ENCODE data around the gene ZFP36L2. TPM values are rescaled to one million over a fixed set of nuclear protein-coding genes. Genes with fewer than 3 reads are reported as not detected.

The ZFP36L2 gene
- total RNA-seq, 4 donors from 2014 or later = 50.9 to 83.2 (median 73.4) TPM

DNA sequence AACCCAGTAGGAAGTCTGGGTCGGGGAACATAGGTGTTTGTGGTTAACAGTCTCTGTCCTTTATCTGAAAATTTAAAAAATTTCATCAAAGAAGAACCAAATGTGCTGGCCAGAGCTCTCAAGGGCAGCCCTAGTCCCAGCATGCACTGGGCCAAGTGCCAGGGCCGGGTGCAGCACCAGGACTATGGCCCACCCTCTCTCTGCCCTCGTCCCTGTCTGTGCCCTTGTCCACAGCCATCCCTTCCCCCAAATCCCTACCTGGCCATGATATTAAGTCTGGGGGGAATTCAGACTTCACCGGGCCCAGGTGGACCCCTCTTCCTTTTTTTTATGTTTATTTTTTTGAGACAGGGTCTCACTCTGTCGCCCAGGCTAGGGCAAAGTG, 14.4 kb upstream of the ZFP36L2 start:
- Histone ChIP-seq H3K27ac (peak overlapping the region in 3 of 4 donors; percentile 24 to 51 (median 36)), H3K4me1 (peaks cover 0 to 18% (median 4%) of the 10 kb centered on the region in 3 donors), H3K9me3 (no peaks in the 10 kb centered on the region), H3K36me3 (no peaks in the 10 kb centered on the region), H3K4me3 (no peak overlapping the region), H3K27me3 (no peaks in the 10 kb centered on the region)
- WGBS, 2 donors (ENCODE audit: low coverage in 1 of 2) = 75 to 93% methylated on average over 2 to 4 of the region's 5 CpGs
- ATAC-seq = no peak
- TF ChIP-seq EP300 (IDR thresholded peaks at IDR 0.05) (no peak), POLR2A (IDR thresholded peaks at IDR 0.05) (no peak), POLR2AphosphoS5 (IDR thresholded peaks at IDR 0.05) (no peak)
- TF ChIP-seq, protein P1, sequence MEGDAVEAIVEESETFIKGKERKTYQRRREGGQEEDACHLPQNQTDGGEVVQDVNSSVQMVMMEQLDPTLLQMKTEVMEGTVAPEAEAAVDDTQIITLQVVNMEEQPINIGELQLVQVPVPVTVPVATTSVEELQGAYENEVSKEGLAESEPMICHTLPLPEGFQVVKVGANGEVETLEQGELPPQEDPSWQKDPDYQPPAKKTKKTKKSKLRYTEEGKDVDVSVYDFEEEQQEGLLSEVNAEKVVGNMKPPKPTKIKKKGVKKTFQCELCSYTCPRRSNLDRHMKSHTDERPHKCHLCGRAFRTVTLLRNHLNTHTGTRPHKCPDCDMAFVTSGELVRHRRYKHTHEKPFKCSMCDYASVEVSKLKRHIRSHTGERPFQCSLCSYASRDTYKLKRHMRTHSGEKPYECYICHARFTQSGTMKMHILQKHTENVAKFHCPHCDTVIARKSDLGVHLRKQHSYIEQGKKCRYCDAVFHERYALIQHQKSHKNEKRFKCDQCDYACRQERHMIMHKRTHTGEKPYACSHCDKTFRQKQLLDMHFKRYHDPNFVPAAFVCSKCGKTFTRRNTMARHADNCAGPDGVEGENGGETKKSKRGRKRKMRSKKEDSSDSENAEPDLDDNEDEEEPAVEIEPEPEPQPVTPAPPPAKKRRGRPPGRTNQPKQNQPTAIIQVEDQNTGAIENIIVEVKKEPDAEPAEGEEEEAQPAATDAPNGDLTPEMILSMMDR (IDR thresholded peaks at IDR 0.05) = no peak

DNA sequence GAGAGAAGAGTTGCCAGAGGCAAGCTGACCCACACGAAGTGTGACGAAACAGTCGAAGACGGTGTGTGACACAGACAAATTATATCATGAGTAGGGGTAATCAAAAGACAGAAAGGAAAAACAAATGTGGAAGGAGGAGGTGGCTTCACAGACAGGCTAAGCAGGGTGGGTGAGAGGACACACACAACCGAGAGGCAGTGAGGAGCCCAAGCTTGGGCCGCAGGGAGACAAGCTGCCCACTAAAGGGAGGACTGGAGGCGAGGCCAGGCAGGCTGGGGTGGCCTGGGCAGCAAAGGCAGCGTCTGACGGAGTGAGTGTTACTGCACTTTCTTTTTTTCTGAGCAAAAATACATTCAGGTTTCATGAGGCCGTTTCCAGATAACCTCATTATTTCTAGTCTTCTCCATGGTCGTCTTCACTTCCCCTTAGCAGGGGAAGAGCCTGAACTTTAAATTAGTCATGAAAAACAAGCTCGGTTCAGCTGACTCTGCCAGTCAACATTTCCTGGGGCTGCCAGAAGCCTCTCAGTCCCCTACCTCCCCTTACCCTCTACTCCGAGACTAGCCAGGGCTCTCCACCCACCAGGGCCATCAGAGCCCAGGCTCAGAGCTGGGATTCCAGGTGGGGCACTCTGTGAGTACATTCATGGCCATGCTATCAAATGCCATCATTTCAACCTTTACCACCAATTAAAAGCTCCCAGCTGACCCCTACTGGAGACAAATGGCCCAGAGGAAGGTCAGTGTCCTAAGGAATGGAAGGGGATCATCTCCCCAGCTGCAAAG, 13.8 kb upstream of the ZFP36L2 start:
- 83 to 90% methylated on average over 11 to 12 of the region's 13 CpGs for WGBS, 2 donors (ENCODE audit: low coverage in 1 of 2)
- TF ChIP-seq POLR2AphosphoS5 (IDR thresholded peaks at IDR 0.05) (no peak), EP300 (IDR thresholded peaks at IDR 0.05) (no peak), POLR2A (IDR thresholded peaks at IDR 0.05) (no peak)
- TF ChIP-seq, protein P1 (IDR thresholded peaks at IDR 0.05) = no peak
- Histone ChIP-seq H3K4me3 (no peak overlapping the region), H3K36me3 (no peaks in the 10 kb centered on the region), H3K27me3 (no peaks in the 10 kb centered on the region), H3K4me1 (peaks cover 0 to 18% (median 4%) of the 10 kb centered on the region in 3 donors), H3K27ac (peak overlapping the region in 3 of 4 donors; percentile 24 to 51 (median 36)), H3K9me3 (no peaks in the 10 kb centered on the region)
- no peak for ATAC-seq

DNA sequence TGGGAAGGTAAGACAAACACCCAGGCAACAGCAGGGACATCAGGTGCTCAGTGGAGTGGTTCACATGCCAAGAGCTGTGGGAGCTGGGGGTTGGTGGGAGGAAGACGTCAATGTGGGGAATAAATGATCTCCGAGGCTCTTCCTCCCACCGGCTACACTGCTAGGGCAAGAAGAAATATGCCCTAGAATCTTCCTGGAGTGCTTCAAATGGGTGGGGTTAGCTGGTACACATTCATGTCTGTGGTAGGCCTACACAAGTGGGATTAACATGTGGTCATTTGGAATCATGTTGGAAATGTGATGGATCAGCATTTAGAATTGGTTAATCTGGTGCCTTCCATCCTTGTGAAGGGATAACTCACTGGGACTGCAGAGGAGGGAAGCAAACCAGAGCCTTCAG, 12.4 kb upstream of the ZFP36L2 start:
- peaks cover 0 to 25% (median 4%) of the 10 kb centered on the region in 3 donors for H3K4me1 ChIP-seq
- H3K27me3 ChIP-seq = no peaks in the 10 kb centered on the region
- TF ChIP-seq POLR2A (IDR thresholded peaks at IDR 0.05) = no peak
- no peak for TF ChIP-seq POLR2AphosphoS5 (IDR thresholded peaks at IDR 0.05)
- H3K27ac ChIP-seq = peak overlapping the region in 3 of 4 donors; percentile 24 to 36 (median 35)
- no peaks in the 10 kb centered on the region for H3K36me3 ChIP-seq
- H3K4me3 ChIP-seq = no peak overlapping the region
- 90 to 100% methylated on average over 2 to 3 of the region's 3 CpGs for WGBS, 2 donors (ENCODE audit: low coverage in 1 of 2)
- ATAC-seq = no peak
- no peaks in the 10 kb centered on the region for H3K9me3 ChIP-seq

DNA sequence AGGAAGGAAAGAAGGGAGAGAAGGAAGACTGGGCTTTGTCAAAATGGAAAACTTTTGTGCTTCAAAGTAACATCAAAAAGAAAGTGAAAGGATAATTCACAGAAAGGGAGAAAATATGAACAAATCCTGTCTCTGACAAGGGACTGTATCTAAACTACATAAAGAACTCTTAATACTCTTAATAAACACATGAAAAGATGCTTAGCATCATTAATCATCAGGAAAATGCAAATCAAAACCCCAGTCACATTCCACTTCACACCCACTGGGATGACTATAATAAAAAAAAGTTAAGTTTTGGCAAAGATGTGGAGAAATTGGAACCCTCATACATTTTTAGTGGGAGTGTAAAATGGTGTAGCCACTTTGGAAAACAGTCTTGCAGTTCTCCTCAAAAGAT, 11.8 kb upstream of the ZFP36L2 start:
- ATAC-seq = no peak
- Histone ChIP-seq H3K4me3 (no peak overlapping the region), H3K36me3 (no peaks in the 10 kb centered on the region), H3K27ac (peak overlapping the region in 2 of 4 donors; percentile 35 to 36), H3K4me1 (peaks cover 0 to 29% (median 4%) of the 10 kb centered on the region in 3 donors), H3K9me3 (no peaks in the 10 kb centered on the region), H3K27me3 (no peaks in the 10 kb centered on the region)
- TF ChIP-seq POLR2A (IDR thresholded peaks at IDR 0.05) (no peak), EP300 (IDR thresholded peaks at IDR 0.05) (no peak), POLR2AphosphoS5 (IDR thresholded peaks at IDR 0.05) (no peak)
- TF ChIP-seq, protein P1 (IDR thresholded peaks at IDR 0.05) = no peak

DNA sequence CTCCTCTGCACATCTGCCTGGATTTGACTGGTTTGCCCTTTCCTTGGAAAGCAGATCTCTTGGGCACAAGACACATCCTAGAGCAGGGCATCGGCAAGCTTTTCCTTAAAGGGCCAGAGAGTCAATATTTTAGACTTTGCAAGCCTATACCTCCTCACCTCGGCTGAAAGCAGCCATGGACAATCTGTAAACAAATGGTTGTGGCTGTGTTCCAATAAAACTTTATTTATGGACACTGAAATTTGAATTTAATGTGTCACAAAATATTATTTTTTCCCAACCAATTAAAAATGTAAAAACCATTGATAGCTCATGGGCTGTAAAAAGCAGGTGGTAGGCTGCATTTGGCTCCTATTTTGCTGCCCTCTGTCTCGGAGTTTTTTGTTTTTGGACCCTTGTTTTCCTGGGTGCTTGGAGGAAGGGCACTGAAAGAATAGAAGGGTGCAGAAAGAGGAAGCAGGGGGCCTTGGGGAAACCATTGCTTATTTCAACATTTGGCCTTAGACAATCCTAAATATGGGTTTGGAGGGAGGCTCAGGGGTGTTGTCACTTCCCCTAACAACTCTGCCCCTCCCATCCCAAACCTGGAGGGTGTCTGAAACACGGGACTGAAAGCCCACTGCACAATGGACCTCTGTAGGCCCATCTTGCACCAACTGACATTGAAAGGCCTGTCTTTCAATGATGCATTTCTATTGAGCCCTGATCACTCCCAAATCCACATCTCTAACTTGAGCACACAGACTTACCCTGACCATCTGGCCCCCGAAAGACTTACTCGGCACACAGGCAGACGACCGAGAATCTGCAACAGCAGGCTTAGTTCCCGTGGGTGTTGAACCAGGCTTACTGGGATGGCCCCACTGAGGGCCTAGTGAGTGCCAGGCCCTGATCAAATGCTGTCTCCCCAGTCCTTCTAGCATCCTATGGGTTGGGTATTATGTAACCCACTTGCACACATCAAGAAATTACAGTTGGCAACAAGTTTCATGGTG, 7.1 kb upstream of the ZFP36L2 start:
- 70 to 82% methylated on average over 5 to 8 of the region's 9 CpGs for WGBS, 2 donors (ENCODE audit: low coverage in 1 of 2)
- peaks cover 0 to 30% of the 10 kb centered on the region in 2 donors for H3K36me3 ChIP-seq
- peaks cover 0 to 62% (median 10%) of the 10 kb centered on the region in 3 donors for H3K4me1 ChIP-seq
- H3K27me3 ChIP-seq = no peaks in the 10 kb centered on the region
- peak overlapping the region in 1 of 4 donors; percentile 11 for H3K27ac ChIP-seq
- H3K9me3 ChIP-seq = no peaks in the 10 kb centered on the region
- TF ChIP-seq POLR2AphosphoS5 (IDR thresholded peaks at IDR 0.05) (no peak), POLR2A (IDR thresholded peaks at IDR 0.05) (no peak), EP300 (IDR thresholded peaks at IDR 0.05) (no peak)
- TF ChIP-seq, protein P1 (IDR thresholded peaks at IDR 0.05) = no peak
- H3K4me3 ChIP-seq = no peak overlapping the region
- no peak for ATAC-seq

Measured in gastroesophageal sphincter (tissue), 4 donors.